Mammary epithelial cell (primary cell): ENCODE results near the gene CDCA8.

Experiments used
- CTCF ChIP-seq, 2 donors: IDR thresholded peaks in 1 of 2; conservative IDR thresholded peaks in 1 of 2; 2 replicates each; pipeline ENCODE4 v1.5.1; 2011 to 2012; ENCODE audit warnings: inconsistent platforms in 2 of 2, low read length in 2 of 2, mild to moderate bottlenecking in 2 of 2, control low read depth in 1 of 2, low read depth in 1 of 2; ENCODE audit not compliant: insufficient read depth in 1 of 2; ENCODE audit errors: extremely low read depth in 1 of 2
- EZH2 ChIP-seq: IDR thresholded peaks from 2 replicates; pipeline ENCODE4 v1.6.1; 2012; ENCODE audit warnings: low read length, inconsistent platforms, borderline replicate concordance

- no peak for TF ChIP-seq CTCF (conservative IDR thresholded peaks at IDR 0.05 in 1 of 2, IDR thresholded peaks at IDR 0.05 in 1 of 2; ENCODE audit: extremely low read depth in 1 of 2, insufficient read depth in 1 of 2, low read depth in 1 of 2, low read length in 2 of 2)
- no peak for TF ChIP-seq EZH2
Observed at GRCh38 chr1:37677808-37678207, 14.5 kb upstream of the CDCA8 start.
